ENCODE measurements around the gene NEK2. TPM values are rescaled to one million over a fixed set of nuclear protein-coding genes. Genes with fewer than 3 reads are reported as not detected.
"Not testable (repeated sequence)": the region's sequence is repeated elsewhere in the genome, so short reads cannot be mapped to it uniquely, and the experiment has no call there.

Gene NEK2
- total RNA-seq, 1 donor from 2014 or later = 93.3 TPM

GRCh38 chr1:211628417-211628816 is 47.0 kb downstream of the NEK2 start:
- Histone ChIP-seq H3K9ac (no peak overlapping the region), H3K4me3 (no peak overlapping the region), H3F3A (ENCODE audit: low read depth) (peaks cover 7% of the 10 kb centered on the region), H3K4me1 (peaks cover 17% of the 10 kb centered on the region), H3K27ac (no peak overlapping the region), H3K9me3 (ENCODE audit: low read depth) (no peaks in the 10 kb centered on the region), H4K20me1 (ENCODE audit: low read depth) (no peaks in the 10 kb centered on the region), H3K4me2 (peak overlapping the region; percentile 24), H3K79me2 (ENCODE audit: low read depth) (no peaks in the 10 kb centered on the region), H2AFZ (replicated peaks) (no peak overlapping the region), H3K36me3 (no peaks in the 10 kb centered on the region), H3K27me3 (no peaks in the 10 kb centered on the region)
- Mint-ChIP-seq H3K36me3 (no peaks in the 10 kb centered on the region), H3K4me3 (no peak overlapping the region), H3K4me1 (peaks cover 9% of the 10 kb centered on the region), H3K27ac (no peak overlapping the region), H3K27me3 (ENCODE audit: insufficient read depth, low read depth) (peaks cover 15% of the 10 kb centered on the region), H3K9me3 (no peaks in the 10 kb centered on the region)
- TF ChIP-seq EZH2 (IDR thresholded peaks at IDR 0.05) (no peak), CTCF (IDR thresholded peaks at IDR 0.05) (no peak), EZH2phosphoT487 (IDR thresholded peaks at IDR 0.05) (no peak)
- DNase-seq (ENCODE audit: low spot score) = peak; percentile 65

GRCh38 chr1:211627259-211627658 is 48.2 kb downstream of the NEK2 start:
- no peaks in the 10 kb centered on the region for H3K79me2 ChIP-seq (ENCODE audit: low read depth)
- no peak overlapping the region for H3K4me2 ChIP-seq
- H2AFZ ChIP-seq (replicated peaks) = peak overlapping the region; percentile 24
- Mint-ChIP-seq H3K36me3 (no peaks in the 10 kb centered on the region), H3K4me3 (no peak overlapping the region), H3K27me3 (ENCODE audit: insufficient read depth, low read depth) (peaks cover 13% of the 10 kb centered on the region), H3K4me1 (peaks cover 7% of the 10 kb centered on the region), H3K27ac (no peak overlapping the region), H3K9me3 (no peaks in the 10 kb centered on the region)
- no peaks in the 10 kb centered on the region for H3K9me3 ChIP-seq (ENCODE audit: low read depth)
- H3K9ac ChIP-seq = no peak overlapping the region
- H3F3A ChIP-seq (ENCODE audit: low read depth) = peaks cover 7% of the 10 kb centered on the region
- H3K4me3 ChIP-seq = no peak overlapping the region
- no peaks in the 10 kb centered on the region for H4K20me1 ChIP-seq (ENCODE audit: low read depth)
- no peaks in the 10 kb centered on the region for H3K36me3 ChIP-seq
- H3K27ac ChIP-seq = no peak overlapping the region
- no peak for DNase-seq (ENCODE audit: low spot score)
- no peak for TF ChIP-seq EZH2phosphoT487 (IDR thresholded peaks at IDR 0.05)
- no peak for TF ChIP-seq CTCF (IDR thresholded peaks at IDR 0.05)
- TF ChIP-seq EZH2 (IDR thresholded peaks at IDR 0.05) = no peak
- H3K4me1 ChIP-seq = peaks cover 17% of the 10 kb centered on the region
- H3K27me3 ChIP-seq = no peaks in the 10 kb centered on the region

- H3K9ac ChIP-seq; H3K4me1 Mint-ChIP-seq; DNase-seq (ENCODE audit: low spot score); H3K79me2 ChIP-seq (ENCODE audit: low read depth); H2AFZ ChIP-seq (replicated peaks); H3K4me2 ChIP-seq; H3K9me3 Mint-ChIP-seq; H3K4me3 Mint-ChIP-seq; H3K36me3 Mint-ChIP-seq; H3K27ac Mint-ChIP-seq; H3K9me3 ChIP-seq (ENCODE audit: low read depth); H3K36me3 ChIP-seq; H3K27me3 ChIP-seq; H3K4me3 ChIP-seq; H3F3A ChIP-seq (ENCODE audit: low read depth); H3K27ac ChIP-seq; H4K20me1 ChIP-seq (ENCODE audit: low read depth): not testable (repeated sequence)
- H3K4me1 ChIP-seq = peaks cover 17% of the 10 kb centered on the region
- peaks cover 12% of the 10 kb centered on the region for H3K27me3 Mint-ChIP-seq (ENCODE audit: insufficient read depth, low read depth)
These were observed 49.6 kb downstream of the NEK2 start for GRCh38 chr1:211625866-211626265.

- H3K4me1 Mint-ChIP-seq = peaks cover 7% of the 10 kb centered on the region
- no peak overlapping the region for H3K4me3 ChIP-seq
- no peak overlapping the region for H3K27ac ChIP-seq
- no peaks in the 10 kb centered on the region for H4K20me1 ChIP-seq (ENCODE audit: low read depth)
- H3K4me3 Mint-ChIP-seq = no peak overlapping the region
- H3K9ac ChIP-seq = no peak overlapping the region
- H3K36me3 Mint-ChIP-seq = no peaks in the 10 kb centered on the region
- no peak overlapping the region for H2AFZ ChIP-seq (replicated peaks)
- H3K4me1 ChIP-seq = peaks cover 10% of the 10 kb centered on the region
- H3F3A ChIP-seq (ENCODE audit: low read depth) = peaks cover 7% of the 10 kb centered on the region
- no peaks in the 10 kb centered on the region for H3K9me3 ChIP-seq (ENCODE audit: low read depth)
- H3K79me2 ChIP-seq (ENCODE audit: low read depth) = no peaks in the 10 kb centered on the region
- TF ChIP-seq EZH2phosphoT487 (IDR thresholded peaks at IDR 0.05) = no peak
- H3K9me3 Mint-ChIP-seq = no peaks in the 10 kb centered on the region
- H3K27me3 ChIP-seq = no peaks in the 10 kb centered on the region
- H3K36me3 ChIP-seq = no peaks in the 10 kb centered on the region
- peaks cover 12% of the 10 kb centered on the region for H3K27me3 Mint-ChIP-seq (ENCODE audit: insufficient read depth, low read depth)
- no peak for DNase-seq (ENCODE audit: low spot score)
- H3K27ac Mint-ChIP-seq = no peak overlapping the region
- H3K4me2 ChIP-seq = no peak overlapping the region
These were observed 50.4 kb downstream of the NEK2 start for GRCh38 chr1:211625040-211625439.
